Thyroid gland (tissue), 4 donors: Measurements from ENCODE around the gene TMEM92.

Experiments used
- POLR2A ChIP-seq, 2 donors: fragments of 450-650 bp; IDR thresholded peaks; one replicate each; pipeline ENCODE4 v1.6.1; 2017; ENCODE audit warnings: antibody characterized with exemption in 2 of 2, mild to moderate bottlenecking in 2 of 2, moderate library complexity in 1 of 2
- TF ChIP-seq, protein P1 (sequence below), 6 experiments: fragments of 200-600 bp in 3 of 6; fragments of 450-650 bp in 3 of 6; sonication (generic) in 3 of 6; IDR thresholded peaks; one replicate each; pipeline ENCODE4 v1.5.1; 2016 to 2019; ENCODE audit warnings: antibody characterized with exemption in 6 of 6, mild to moderate bottlenecking in 2 of 6, inconsistent platforms in 1 of 6, moderate library complexity in 1 of 6

DNA sequence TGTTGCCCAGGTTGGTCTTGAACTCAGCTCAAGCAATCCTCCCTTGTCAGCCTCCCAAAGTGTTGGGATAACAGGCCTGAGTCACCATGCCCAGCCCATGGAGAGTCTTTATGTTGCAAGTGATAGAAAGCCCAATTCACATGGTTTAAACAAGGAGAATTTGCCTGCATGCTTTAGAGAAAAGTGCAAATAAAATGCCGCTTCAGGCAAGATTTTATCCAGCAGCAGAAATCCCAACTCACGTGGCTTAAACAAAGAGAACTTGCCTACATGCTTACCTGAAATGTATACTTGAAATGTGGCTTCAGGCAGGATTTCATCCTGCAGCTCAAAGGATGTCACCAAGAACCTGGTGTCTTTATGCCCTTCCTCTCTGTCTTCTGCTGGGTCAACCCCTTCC lies 42.9 kb downstream of the TMEM92 start:
- no peak for TF ChIP-seq POLR2A (IDR thresholded peaks at IDR 0.05)
- TF ChIP-seq, protein P1, sequence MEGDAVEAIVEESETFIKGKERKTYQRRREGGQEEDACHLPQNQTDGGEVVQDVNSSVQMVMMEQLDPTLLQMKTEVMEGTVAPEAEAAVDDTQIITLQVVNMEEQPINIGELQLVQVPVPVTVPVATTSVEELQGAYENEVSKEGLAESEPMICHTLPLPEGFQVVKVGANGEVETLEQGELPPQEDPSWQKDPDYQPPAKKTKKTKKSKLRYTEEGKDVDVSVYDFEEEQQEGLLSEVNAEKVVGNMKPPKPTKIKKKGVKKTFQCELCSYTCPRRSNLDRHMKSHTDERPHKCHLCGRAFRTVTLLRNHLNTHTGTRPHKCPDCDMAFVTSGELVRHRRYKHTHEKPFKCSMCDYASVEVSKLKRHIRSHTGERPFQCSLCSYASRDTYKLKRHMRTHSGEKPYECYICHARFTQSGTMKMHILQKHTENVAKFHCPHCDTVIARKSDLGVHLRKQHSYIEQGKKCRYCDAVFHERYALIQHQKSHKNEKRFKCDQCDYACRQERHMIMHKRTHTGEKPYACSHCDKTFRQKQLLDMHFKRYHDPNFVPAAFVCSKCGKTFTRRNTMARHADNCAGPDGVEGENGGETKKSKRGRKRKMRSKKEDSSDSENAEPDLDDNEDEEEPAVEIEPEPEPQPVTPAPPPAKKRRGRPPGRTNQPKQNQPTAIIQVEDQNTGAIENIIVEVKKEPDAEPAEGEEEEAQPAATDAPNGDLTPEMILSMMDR (IDR thresholded peaks at IDR 0.05): no peak
